OCI-LY1 (cell line): ENCODE measurements around the gene TMEM176A.

Experiments
- CTCF ChIP-seq: fragments of 200-600 bp; sonication (generic), shearing (Covaris generic); IDR thresholded peaks from 2 replicates; pipeline ENCODE4 v1.5.1; 2017; ENCODE audit warnings: mild to moderate bottlenecking, antibody characterized with exemption, low read length, moderate library complexity, mixed read lengths
- EZH2 ChIP-seq: fragments of 200-600 bp; sonication (generic), shearing (Covaris generic); IDR thresholded peaks from 2 replicates; pipeline ENCODE4 v1.8.0; 2017; ENCODE audit warnings: borderline replicate concordance, mixed run types, mild to moderate bottlenecking, antibody characterized with exemption, low read length, moderate library complexity, mixed read lengths

DNA sequence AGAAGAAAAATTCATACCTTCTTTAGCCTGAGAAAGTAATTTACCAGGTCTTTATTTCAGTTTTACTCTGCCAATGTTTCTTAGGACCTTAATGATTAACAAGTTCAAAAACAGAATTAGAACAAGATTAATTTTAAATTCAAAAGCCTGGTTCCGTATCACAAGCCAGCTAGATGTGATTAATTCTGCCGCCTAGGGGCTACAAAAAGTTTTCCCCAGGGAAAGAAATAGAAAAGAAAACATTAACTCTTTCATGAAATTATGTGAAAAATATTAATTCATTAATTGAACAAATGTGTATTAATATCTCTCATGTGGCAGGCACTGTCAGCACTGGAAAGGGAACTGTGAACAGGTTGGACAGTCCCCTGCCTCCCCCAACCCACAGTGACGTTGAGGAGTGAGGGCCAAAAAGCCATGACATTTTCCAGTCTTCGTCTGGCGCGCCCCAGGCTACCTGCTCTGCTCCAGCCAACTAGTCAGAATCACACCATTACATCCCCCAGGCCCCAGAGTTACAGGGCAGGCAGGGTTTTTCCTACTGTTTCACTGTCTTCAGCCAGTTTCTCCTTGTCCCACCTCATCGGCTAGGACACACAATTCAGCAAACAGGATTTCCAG is 20.1 kb downstream of the TMEM176A start:
- TF ChIP-seq CTCF (peak; percentile 10; the same call in 1 of the 2 replicates), EZH2 (no peak)
